HG02981 (cell line): ENCODE results near the gene SPECC1.
"Not testable (repeated sequence)": the region's sequence is repeated elsewhere in the genome, so short reads cannot be mapped to it uniquely, and the experiment has no call there.

Experiments
- ATAC-seq: cut with Tn5 transposase; IDR thresholded peaks from one replicate; pipeline ENCODE4 v1.9.1; 2021; ENCODE audit warnings: mild to moderate bottlenecking, moderate library complexity; ENCODE audit not compliant: unreplicated experiment

SPECC1 gene

GRCh38 chr17:20067711-20068110 is 58.6 kb downstream of the SPECC1 start:
- no peak for ATAC-seq

- no peak for ATAC-seq
Measured at GRCh38 chr17:20068445-20068844, 59.3 kb downstream of the SPECC1 start.

GRCh38 chr17:20071824-20072691 is 62.9 kb downstream of the SPECC1 start:
- ATAC-seq, result no peak

GRCh38 chr17:20072692-20072992 is 63.5 kb downstream of the SPECC1 start:
- ATAC-seq, result no peak

- ATAC-seq, result no peak
Measured at GRCh38 chr17:20073055-20073979, 64.2 kb downstream of the SPECC1 start.

GRCh38 chr17:20074001-20074400 is 64.8 kb downstream of the SPECC1 start:
- no peak for ATAC-seq

GRCh38 chr17:20074489-20074888 is 65.3 kb downstream of the SPECC1 start:
- ATAC-seq, result no peak

- not testable (repeated sequence) for ATAC-seq
Measured at GRCh38 chr17:20076137-20076536, 67.0 kb downstream of the SPECC1 start.

GRCh38 chr17:20077978-20078685 is 69.0 kb downstream of the SPECC1 start:
- no peak for ATAC-seq

GRCh38 chr17:20080513-20080912 is 71.4 kb downstream of the SPECC1 start:
- no peak for ATAC-seq

GRCh38 chr17:20083156-20083859 is 74.1 kb downstream of the SPECC1 start:
- no peak for ATAC-seq

GRCh38 chr17:20084621-20085282 is 75.6 kb downstream of the SPECC1 start:
- ATAC-seq, result no peak

GRCh38 chr17:20085283-20085845 is 76.2 kb downstream of the SPECC1 start:
- no peak for ATAC-seq

- no peak for ATAC-seq
Measured at GRCh38 chr17:20086416-20087076, 77.4 kb downstream of the SPECC1 start.

GRCh38 chr17:20087538-20088250 is 78.5 kb downstream of the SPECC1 start:
- no peak for ATAC-seq

- no peak for ATAC-seq
Measured at GRCh38 chr17:20089756-20090547, 80.8 kb downstream of the SPECC1 start.

GRCh38 chr17:20091174-20092029 is 82.2 kb downstream of the SPECC1 start:
- no peak for ATAC-seq
